CD4-positive, alpha-beta T cell treated with Interleukin-21 for 1 hour (primary cell): ENCODE measurements around the gene WRAP73.

ENCODE experiments used
- DNase-seq: peaks from one replicate; pipeline ENCODE4 v3.0.0-alpha.2; 2020

WRAP73 gene

DNA sequence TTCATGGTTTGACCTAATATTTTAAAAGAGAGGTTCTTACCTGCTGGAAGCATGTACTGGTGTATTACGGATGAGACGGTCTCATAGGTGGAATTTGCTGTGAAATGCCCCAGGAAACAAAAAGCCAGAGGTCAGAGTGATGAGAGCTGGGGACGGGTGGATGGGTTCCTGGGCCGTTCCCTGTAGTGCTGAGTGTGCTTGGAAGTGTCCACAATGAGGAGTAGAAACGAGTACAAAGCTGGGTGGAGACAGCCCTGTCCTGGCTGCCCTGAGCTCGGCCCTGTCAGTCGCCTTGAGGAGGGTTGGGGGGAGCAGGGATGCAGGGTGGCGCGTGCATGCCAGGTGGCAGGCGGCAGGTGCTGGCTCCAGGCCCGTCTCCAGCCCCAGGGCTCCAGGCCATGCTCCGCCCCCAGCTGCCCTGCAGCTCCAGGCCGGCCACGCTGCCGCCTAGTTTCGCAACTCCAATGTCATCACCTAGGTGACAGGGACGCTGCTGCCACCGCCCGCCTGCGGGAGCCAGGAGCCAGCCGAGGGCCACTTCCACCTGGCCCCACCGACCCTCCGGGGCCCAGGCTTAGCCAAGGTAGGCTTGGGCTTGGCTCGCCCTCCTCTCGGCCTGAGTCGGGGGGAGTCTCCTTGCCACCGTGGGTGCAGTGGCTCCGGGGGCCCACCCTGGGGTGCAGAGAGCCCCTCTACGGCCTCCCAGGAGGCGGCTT, 18.8 kb upstream of the WRAP73 start:
- DNase-seq = no peak

DNA sequence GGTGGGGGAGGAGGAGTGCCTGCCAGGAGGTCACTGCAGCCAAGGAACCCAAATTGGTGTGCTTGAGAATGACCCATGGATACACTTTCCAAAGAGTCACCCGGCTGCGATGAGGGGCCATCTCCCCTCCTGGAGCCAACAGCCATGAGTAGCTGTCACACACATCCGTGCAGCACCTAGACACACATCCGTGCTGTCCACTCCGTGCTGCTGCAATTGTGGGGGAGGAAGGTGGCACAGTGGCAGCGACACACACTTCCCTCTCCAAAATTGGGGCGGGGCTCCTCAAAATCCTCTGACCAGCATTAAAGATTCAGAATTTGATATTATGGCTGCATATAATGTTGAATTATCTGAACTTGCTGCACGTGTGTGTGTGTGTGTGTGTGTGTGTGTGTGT, 18.2 kb upstream of the WRAP73 start:
- DNase-seq = no peak

DNA sequence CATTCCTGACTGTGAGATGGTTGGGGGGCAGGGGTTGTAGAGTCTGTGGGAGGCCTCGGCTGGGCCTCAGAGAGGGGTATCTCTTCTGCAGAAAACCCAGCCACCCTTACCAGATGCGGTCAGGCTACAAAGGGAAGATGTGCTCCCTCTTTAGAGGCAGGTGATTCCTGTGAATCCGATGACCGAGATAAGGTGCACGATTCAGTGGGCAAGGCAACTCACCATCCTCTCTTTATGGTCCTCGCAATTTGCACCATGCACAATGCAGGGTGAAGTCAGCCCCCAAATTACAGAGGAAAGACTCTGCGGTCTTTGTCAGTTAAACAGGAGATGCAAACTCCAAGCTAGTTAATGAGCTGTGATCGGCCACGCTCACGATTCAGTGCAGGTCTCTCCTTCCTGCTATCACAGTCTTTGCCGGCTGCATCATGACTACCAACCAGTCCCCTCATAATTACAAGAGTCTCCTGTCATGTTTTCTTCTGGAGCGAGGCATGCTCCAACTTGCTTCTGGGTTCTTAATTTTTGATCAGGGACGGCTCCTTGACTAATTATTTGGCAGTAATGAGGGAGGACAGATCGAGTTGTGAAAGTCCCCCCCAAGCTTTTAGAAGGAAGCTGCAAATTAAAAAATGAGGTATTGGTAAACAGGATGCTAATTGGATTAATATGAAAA, 14.9 kb upstream of the WRAP73 start:
- no peak for DNase-seq

DNA sequence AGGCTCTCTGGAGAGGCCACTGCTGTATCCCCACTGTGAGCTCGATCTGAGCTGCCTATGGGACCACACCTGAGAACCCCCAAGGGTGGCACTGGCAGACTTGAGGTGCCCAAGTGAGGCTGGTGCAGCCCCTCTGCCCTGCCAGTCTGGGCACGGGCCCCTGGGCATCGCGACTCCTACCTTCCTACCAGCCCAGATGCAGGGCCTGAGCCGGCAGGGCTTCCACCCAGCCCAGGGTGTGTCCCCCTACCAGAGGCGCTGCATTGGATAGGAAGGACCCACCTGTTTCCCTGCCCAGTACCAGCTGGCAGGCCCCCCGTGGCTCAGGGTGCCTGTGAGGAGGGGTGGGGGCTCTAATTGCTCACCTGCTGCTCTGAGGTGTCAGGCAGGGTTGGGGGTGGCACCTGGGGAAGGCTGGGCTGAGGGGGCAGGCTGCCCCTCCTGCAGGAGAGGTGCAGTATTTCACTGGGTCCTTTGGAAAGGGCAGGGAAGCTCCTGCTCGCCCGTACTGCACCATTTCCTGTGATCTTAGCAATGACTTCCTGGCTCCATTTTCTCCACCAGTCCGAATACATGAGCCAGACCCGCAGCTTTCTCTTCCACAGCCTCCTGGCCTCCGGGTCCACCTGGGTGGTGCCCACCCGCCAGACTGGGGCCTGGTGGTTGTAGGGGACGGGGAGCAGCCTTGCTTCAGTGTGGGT, 14.2 kb upstream of the WRAP73 start:
- no peak for DNase-seq

DNA sequence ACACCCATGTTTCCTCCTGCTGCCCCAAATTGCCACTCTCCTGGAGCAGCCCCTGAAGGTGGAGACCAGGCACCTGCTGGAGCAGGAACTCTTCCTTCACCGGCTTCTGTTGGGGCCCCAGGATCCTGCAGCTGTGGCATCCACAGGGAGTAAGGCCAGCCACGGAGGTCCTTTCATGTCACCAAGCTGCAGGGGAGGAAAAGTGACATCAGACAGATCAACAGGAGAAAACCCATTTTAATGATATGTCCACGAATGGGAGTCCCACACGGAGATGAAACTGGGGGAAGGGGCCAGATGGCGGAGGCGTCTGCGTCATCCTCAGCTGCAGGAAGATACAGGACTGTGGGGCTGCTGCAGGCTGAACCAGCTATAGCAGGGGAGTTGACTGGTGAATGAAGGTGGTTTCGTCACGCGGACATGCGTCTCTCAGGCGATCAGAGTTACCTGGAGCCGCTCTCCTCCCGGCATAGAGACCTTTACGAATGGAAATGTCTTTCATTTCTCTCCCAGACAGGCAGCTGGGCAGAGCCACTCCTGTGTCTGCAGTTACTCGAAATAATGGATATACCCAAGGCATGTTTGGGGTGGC, 12.3 kb upstream of the WRAP73 start:
- no peak for DNase-seq

DNA sequence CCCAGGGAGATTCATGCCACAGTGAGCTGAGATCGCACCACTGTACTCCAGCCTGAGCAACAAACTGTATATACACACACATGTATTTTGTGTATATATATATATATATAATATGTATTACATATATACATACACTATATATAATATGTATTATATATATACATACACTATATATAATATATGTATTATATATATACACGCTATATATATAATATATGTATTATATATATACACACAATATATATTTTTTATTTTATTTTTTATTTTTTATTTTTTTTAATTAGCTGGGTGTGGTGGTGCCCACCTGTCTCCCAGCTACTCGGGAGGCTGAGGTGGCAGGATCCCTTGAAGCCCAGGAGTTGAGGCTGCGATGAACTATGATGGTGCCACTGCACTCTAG, 11.7 kb upstream of the WRAP73 start:
- no peak for DNase-seq

DNA sequence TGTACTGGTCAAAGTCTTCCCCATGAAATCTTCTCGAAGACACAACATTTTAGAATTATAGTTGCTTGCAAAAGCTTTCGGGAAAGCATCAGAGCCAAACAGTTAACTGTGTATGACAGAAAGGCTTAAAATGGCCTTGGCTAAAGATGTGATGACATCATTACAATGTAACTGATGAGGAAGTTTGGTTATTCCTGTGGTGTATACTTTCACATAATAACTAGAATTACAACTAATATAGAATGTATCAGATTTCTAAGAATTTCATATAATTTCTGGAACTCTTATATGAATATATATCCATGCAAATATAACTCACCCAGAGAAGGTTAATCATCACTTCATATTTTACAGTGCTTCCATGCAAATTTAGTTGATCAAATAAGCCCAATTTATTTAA, 10.8 kb upstream of the WRAP73 start:
- DNase-seq = no peak

DNA sequence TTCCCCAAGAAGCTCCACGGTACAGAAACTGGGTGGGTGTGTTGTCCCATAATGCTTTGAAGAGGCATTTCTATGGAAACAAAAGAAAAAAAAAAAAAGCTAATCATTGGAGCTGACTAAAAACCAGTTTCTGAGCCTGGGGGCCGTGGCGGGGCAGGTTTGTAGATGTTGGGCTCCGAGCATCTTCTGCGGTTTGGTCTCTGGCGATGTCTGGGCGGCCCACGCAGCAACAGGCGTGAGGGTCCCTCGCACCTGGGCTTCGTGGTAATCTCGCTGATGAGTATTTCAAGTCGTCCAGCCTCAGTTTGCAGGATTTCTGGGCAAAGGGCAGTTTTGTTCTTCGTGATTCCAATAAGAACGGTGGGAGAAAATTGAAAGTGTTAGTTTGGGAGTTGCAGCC, 9.2 kb upstream of the WRAP73 start:
- DNase-seq = no peak

DNA sequence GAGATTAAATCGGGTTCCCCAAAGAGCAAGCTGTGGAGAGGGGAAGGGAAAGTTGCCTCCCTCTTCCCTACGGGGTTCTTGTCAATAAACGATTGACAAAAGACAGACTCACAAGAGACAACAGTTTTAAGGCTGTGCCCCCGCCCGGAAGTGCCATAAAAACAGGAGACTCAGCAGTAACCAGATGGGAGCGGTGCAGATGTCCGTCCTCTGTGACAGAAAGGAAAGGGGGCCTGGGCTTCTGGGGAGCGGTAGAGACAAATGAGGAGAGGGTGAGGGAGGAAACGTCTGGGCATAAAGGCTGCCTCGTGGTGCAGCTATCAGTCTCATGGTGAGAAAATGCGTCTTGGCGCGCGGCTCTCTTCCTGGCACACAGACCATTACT, 8.3 kb upstream of the WRAP73 start:
- DNase-seq = no peak

DNA sequence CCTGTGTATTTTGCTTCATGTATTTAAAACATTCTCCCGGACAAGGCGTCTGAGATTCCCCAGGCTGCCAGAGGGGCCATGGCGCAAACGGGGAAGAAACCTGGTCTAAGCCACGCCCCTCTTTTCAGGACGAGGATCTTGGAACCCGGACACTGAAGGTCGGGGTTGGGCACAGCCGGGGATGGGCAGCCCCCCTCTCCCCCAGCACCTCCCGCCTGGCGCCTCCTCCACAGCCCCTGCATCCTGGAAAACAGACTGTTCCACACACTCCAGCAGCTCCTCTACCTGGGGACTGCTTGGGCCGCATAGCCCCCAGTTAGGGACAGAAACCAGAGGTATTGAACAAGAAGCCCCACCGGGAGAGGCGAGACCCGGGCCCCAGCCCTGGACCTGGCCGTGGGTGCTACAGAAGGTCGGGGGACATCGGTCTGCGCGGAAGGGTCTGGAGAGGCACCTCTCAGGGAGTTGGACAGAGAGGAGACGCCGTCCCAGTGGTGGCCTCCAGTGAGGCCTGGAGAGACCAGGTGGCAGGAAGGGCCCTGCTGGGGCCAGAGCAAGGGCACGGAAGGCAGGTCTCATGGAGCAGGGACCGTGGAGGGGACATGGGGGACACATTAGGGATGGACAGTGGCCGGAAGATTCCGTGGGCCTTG, 7.8 kb upstream of the WRAP73 start:
- no peak for DNase-seq

DNA sequence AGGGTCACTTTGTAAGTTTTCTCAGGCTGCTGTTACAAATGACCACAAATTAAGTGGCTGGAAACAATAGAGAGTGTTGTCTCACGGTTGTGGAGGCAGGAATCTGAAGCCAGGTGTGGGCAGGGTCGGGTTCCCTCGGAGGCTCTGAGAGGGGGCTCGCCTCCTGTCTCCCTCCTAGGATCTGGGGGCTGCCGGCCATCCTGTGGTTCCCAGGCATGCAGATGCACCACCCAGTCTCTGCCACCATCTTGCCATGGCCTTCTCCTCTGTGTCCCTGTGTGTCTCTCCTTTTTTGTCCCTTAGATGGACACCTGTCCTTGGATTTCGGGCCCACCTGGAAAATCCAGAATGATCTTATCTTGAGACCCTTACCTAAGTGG, 7.2 kb upstream of the WRAP73 start:
- DNase-seq = no peak

DNA sequence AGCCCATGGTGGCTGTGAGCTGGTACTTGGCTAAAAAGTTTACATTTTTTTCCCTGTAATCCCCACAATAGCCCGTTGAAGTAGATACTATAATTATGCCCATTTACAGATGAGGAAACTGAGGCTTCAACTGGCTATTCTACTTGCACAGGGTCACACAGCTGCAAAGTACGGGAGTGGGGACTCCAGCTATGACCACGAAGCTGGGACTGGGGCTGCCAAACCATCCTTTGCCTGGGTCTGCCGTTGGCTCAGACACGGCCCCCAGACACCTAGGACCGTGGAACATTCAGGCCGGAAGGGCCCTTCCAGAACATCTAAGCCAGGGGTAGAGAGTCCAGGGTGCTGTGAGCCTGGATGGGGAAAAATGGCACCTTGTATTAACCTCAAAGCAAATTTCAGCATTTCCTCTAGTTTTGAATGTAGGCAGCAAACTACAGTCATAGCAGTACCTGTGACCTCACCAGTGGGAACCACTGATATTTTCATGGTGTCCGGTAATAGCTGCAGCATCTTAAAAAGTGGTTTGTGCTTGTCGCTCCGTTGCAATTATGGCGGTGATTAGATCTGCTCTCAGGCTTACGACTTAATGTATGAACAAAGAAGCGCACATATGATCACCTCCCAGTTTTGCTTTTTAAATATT, 6.7 kb upstream of the WRAP73 start:
- no peak for DNase-seq

DNA sequence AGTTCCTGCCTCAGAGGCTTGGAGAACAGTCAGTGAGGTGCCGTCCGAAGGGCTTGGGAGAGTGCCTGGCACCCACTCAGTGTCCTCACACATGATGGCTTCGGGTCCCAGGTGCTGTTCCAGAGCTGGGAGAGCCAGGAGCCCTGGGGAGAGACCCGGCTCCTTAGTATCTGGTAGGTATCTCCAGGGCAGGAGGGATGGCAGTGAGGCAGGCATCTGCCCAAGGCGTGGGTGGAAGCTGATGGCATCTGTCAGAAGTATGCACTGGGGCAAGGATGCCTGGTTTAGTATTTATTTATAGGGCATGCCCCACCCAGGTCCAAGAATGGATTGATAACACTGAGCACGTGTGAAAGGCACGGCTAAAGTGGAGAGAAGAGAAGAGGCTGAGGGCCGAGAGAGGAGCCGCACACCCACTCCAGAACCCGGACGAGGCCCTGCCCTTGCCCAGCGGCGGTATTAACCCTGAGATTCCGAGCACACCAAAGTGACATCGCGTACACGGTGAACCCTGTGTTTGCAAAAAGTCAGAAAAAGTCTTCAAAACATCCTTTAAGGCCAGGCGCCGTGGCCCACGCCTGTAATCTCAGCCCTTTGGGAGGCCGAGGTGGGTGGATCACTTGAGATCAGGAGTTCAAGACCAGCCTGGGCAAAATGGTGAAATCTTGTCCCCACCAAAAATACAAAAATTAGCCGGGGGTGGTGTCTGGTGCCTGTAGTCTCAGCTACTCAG, 4.8 kb upstream of the WRAP73 start:
- no peak for DNase-seq

DNA sequence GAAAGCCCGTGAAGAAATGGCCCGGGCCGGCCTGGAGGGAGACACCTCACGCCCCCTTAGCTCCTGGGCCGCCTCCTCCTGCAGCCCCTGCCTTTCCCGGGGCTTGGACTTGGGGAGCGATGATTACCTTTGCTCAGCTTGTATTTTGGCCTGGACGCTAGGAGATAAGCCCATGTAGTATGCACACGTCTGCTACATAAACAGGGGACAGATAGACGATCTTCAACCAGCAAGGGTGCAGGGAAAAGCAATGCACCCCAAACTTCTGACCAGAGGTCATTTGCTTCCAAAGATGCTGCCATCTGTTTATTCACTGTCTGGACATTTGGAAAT, 3.3 kb upstream of the WRAP73 start:
- DNase-seq = no peak

DNA sequence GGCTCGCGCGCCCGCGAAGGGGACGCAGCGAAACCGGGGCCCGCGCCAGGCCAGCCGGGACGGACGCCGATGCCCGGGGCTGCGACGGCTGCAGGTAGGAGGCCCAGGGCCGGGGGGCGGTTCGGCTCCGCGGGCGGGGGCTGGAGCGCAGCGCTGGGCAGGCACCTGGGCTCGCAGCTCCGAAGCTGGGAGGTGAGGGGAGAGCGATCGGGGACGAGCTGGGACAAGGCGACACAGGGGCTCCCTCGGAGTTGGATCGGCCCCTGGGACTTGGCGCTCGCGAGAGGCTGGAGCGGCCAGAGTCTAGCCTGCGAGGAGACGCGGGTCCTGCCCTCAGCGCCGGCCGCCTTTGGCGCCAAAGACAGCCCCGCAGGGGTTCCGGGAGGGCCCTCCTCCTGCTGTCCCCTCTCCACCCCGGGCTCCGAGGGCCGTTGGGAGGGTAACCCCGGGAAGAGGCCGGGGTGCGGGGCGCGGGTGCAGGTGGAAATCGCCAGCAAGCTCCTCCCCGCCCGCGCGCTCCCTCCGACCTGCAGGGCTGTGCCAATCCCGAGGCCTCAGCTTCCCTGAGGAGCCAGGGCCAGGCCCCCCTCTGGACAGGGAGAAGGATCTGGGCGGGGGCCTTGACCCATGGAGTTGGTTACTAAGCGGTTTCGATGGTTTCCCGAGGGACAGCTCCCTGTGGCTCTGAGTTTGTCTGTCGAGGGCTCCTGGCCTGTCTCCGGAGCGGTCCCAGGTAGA, 2.8 kb upstream of the WRAP73 start:
- DNase-seq = no peak

DNA sequence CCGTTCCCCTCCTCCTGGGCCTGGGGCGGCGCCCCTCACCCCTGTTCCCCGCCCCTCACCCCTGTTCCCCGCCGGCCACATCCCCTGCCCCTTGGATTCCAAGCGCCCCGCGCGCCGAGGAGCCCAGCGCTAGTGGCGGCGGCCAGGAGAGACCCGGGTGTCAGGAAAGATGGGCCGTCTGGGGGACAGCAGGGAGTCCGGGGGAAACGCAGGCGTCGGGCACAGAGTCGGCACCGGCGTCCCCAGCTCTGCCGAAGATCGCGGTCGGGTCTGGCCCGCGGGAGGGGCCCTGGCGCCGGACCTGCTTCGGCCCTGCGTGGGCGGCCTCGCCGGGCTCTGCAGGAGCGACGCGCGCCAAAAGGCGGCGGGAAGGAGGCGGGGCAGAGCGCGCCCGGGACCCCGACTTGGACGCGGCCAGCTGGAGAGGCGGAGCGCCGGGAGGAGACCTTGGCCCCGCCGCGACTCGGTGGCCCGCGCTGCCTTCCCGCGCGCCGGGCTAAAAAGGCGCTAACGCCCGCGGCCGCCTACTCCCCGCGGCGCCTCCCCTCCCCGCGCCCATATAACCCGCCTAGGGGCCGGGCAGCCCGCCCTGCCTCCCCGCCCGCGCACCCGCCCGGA, 2.1 kb upstream of the WRAP73 start, which contains the start of gene TP73:
Gene TP73 (plus strand): TSS at position 587 of the 618 bp plus-strand sequence. CDS start 29,850 bp downstream, outside the sequence.
- peak; percentile 7 for DNase-seq

DNA sequence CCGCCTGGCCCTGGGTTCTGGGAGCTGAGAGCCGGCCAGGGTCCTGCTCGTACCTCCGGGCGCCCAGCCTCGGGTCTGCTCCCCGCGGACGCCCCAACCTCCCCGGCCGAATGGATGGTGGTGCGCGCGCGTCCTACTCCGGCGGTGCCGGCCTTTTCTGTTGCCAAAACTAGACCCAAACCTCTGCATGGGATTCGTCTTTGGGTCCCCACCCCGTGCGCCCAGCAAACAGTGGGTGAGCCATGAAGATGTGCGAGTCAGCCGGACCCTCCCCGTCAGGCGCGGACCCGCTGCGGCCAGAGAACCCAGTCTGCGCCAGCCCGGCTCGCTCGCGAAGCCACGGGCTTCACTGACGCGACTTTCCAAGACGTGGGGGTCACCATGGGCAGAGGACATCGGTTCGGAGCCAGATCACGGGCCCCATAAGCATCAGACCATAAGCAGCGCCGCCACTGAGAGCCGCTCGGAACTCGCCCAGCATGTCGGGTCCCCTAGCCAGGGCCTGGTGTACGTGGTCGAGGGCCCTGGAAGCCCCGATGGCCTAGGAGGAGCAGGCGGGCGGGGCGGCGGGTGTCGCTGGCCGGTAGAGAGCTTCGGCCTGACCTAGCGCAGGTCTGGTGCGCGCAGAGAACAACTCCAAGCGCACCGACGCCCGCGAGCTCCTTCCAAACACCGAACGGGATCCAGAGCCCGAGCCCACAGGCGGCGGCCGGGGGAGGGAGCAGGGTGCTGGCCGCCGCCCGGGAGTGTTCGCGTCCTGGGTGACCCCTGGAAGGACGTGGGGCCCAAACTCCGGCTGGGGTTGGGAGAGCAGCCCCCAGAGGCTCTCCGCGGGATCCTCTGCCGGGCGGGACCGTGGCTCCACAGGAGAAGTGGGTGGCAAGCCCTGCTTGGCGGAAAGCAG, 1.4 kb upstream of the WRAP73 start:
- DNase-seq = peak; percentile 2

DNA sequence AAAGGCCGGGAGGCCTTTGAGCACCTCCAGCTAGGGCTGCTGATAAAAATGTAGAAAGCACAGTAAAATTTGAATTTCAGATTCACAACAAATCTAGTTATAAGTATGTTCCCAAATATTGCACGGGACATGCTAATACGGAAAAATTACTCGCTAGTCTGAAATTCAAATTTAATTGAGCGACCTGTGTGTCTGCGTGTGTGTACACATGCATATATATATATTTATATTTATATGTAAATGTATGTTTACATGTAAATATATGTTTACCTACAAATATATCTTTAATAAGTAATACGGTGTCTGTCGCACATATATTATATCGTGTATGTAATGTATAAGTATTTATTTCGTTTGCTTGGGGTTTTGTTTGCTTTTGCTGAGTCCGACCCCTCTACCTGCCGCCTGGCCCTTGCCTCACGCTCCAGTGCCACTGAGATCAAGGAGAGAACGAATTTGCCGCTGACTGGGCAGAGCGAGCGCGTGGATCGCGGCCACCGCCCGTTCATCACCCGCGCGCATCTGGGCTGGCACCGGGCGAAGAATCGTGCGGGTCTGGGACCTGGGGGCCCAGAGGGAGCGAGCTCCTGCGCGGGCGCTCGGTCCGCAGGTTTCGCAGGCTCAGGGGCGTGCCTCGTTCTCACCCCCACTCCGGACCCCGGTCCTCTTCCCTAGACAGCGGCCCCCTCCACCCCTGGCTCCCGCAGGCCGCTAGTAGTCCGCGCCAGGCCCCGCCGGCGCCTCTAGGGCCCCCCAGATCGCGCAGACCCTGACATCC, 534 bp upstream of the WRAP73 start:
- DNase-seq = no peak

DNA sequence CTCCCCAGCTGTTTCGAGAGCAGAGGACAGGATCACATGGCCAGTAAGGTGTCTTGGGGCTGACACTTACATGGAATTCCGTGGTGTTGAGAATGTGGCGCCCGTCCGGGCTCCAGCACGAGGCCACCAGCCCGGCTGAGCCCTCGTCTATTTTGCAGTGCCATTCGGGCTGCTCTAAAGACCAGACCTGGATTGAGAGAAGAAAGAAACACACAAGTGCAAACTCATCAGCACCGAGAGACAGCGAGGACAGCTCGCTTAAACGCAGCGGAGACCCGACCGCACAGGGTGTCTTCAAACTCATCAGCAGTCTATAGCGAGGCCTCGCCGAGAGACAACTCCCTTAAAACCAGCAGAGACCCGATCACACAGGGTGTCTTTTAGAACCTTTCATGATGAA, 3.3 kb downstream of the WRAP73 start:
- DNase-seq = no peak
